ENCODE data around the gene APOL6.
A peak's percentile ranks its signal among the peaks of the same experiment; 100 is the strongest.
"Not testable (repeated sequence)": the region's sequence is repeated elsewhere in the genome, so short reads cannot be mapped to it uniquely, and the experiment has no call there.

APOL6 gene

DNA sequence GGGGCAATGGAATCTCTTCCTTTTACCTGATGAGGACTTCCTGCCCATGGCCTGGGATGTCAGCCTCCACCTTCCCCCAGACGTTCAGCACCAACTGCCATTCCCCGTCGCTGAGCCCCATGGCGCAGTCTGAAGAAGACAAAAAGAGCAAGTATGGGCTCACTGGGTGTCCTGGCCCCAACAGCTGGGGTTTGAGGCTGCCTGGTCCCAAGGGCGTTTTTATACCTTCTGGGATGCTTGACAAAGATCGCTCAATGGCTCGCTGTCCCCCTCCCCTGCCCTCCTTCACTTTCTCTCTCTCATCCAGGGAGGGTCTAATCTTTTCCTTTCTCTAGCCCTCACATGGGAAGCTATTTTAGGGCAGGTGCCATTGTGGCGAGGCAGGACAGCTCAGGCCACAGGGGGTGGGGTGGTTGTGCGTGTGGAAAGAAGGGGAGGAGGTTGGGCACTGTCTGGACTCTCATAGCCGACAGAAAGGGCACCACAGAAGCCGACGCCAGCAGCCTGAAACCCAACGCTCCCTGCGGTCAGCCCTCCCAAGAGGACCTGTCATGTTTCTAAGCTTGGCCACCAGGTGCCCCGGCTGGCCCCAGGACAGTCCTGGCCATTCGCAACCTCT is 31.0 kb upstream of the APOL6 start, which contains the start of gene MB:
MB (minus strand) TSS at position 193 of the 619 bp plus-strand sequence; CDS start at position 121, 72 bp downstream.
- no peak within 1 kb of the TSS for H3K4me3 ChIP-seq (ENCODE audit: low read depth, low read length)
- no peak for DNase-seq (ENCODE audit: low read depth)
- TF ChIP-seq, protein P1, sequence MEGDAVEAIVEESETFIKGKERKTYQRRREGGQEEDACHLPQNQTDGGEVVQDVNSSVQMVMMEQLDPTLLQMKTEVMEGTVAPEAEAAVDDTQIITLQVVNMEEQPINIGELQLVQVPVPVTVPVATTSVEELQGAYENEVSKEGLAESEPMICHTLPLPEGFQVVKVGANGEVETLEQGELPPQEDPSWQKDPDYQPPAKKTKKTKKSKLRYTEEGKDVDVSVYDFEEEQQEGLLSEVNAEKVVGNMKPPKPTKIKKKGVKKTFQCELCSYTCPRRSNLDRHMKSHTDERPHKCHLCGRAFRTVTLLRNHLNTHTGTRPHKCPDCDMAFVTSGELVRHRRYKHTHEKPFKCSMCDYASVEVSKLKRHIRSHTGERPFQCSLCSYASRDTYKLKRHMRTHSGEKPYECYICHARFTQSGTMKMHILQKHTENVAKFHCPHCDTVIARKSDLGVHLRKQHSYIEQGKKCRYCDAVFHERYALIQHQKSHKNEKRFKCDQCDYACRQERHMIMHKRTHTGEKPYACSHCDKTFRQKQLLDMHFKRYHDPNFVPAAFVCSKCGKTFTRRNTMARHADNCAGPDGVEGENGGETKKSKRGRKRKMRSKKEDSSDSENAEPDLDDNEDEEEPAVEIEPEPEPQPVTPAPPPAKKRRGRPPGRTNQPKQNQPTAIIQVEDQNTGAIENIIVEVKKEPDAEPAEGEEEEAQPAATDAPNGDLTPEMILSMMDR (conservative IDR thresholded peaks at IDR 0.05; ENCODE audit: low read depth, low read length): no peak

GRCh38 chr22:35618427-35619223 is 29.6 kb upstream of the APOL6 start:
- TF ChIP-seq, protein P1 (conservative IDR thresholded peaks at IDR 0.05; ENCODE audit: low read depth, low read length): no peak
- DNase-seq (ENCODE audit: low read depth): no peak

DNA sequence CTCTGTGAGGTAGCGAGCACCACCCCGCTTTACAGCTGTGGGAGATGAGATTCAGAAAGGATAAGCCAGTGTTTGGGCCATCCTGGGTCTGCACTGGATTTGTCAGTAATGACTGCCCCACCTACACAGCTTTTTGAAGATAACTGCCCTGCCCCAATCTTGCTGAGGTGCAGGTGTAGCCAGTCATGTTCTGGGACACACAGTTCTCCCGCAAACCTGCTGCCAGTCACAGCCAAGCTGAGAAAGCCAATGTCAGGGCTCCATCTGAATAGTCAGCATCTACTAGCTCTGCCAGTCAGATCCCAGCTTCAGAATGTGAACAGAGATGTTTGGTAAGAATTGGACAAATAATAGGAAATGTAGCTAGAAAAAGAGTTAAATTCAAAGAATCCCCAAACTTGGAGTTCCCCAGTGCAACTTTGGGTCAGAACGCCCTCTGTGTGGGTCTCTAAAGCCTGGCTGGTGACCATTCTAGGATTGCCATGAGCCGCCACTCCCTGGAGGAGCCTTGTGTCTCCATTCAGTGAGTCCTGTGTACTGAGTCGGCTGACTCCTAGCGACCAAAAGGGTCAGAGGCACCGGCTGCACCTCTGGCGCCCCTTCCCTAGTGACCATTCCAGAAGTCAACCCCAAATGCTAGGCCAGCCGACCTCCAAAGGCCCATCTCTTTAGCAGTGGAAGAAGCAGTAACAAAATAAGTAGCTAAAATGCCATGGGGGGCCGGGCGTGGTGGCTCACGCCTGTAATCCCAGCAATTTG is 28.7 kb upstream of the APOL6 start:
- H3K4me3 ChIP-seq (ENCODE audit: low read depth, low read length): no peak overlapping the region
- no peak for DNase-seq (ENCODE audit: low read depth)
- TF ChIP-seq, protein P1 (conservative IDR thresholded peaks at IDR 0.05; ENCODE audit: low read depth, low read length): no peak

More at GRCh38 chr22:35618427-35619223, 29.6 kb upstream of the APOL6 start:
- H3K4me3 ChIP-seq (ENCODE audit: low read depth, low read length): no peak overlapping the region

GRCh38 chr22:35620624-35621251 is 27.5 kb upstream of the APOL6 start:
- TF ChIP-seq, protein P1 (conservative IDR thresholded peaks at IDR 0.05; ENCODE audit: low read depth, low read length): no peak
- peak; percentile 28 for DNase-seq (ENCODE audit: low read depth)
- no peak overlapping the region for H3K4me3 ChIP-seq (ENCODE audit: low read depth, low read length)

GRCh38 chr22:35621451-35621850 is 26.8 kb upstream of the APOL6 start:
- no peak for DNase-seq (ENCODE audit: low read depth)
- no peak overlapping the region for H3K4me3 ChIP-seq (ENCODE audit: low read depth, low read length)
- TF ChIP-seq, protein P1 (conservative IDR thresholded peaks at IDR 0.05; ENCODE audit: low read depth, low read length): no peak

- H3K4me3 ChIP-seq (ENCODE audit: low read depth, low read length): no peak overlapping the region
- DNase-seq (ENCODE audit: low read depth): no peak
- TF ChIP-seq, protein P1 (conservative IDR thresholded peaks at IDR 0.05; ENCODE audit: low read depth, low read length): no peak
Observed at GRCh38 chr22:35622191-35622913, 25.9 kb upstream of the APOL6 start.

- not testable (repeated sequence) for DNase-seq (ENCODE audit: low read depth); H3K4me3 ChIP-seq (ENCODE audit: low read depth, low read length)
Observed at GRCh38 chr22:35623885-35624284, 24.4 kb upstream of the APOL6 start.

Data from choroid plexus epithelial cell (primary cell).